ENCODE measurements around the gene HSPH1. TPM values are rescaled to one million over a fixed set of nuclear protein-coding genes. Genes with fewer than 3 reads are reported as not detected.

The HSPH1 gene
- total and polyA plus RNA-seq, 2 donors (not counting 3 experiments of a cell fraction or from before 2014, with no cell fraction given) = 15.8 to 124 TPM

DNA sequence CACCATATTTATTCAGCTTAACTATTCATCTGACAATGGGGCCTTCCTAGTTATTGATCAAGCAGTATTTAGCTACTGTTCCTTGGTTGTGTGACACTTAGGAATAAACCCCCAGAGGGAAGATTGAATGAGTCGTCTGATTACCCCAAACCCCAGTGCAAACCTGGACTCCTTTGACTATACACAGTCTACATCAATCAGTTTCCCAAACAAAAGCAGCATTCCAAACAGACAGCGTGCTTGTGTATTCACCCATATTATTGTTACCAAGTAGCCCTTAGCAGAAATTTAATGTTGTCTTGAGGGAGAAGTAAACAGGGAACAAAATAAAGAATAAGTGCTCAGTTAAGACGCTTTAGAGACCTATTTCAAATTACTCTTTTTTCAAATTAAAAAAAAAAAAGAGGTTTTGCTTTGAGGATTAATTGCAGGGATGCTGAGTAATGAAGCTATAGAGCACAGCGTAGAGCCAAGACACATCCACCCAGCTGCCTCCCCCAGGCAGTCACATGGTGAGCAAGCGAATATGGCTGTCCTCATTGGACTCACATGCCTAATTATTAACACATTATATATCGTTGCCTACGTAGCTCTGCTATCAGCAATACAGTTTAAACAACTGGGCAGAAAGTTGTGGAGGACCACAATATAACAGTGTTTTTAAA, 23.4 kb upstream of the HSPH1 start:
- ChIA-PET POLR2A (no interaction called here), CTCF (no interaction called here)
- Histone ChIP-seq H3K36me3 (ENCODE audit: control insufficient read depth in 2 of 2, extremely low read depth in 1 of 2, insufficient read depth in 2 of 2, low read length in 2 of 2) (no peaks in the 10 kb centered on the region), H3K9me1 (replicated peaks; ENCODE audit: control insufficient read depth, extremely low read depth, insufficient read depth, low read length) (no peaks in the 10 kb centered on the region), H3K79me2 (ENCODE audit: control insufficient read depth, insufficient read depth, low read length) (no peaks in the 10 kb centered on the region), H3K4me1 (ENCODE audit: control insufficient read depth, extremely low read depth, insufficient read depth, low read length) (no peaks in the 10 kb centered on the region), H3K9ac (replicated peaks; ENCODE audit: extremely low read depth, insufficient read depth, low read length) (no peak overlapping the region), H3K4me3 (replicated peaks in 1 of 3; ENCODE audit: insufficient read depth in 1 of 3, low read depth in 1 of 3, low read length in 3 of 3) (no peak overlapping the region), H3K27me3 (ENCODE audit: control insufficient read depth in 2 of 2, insufficient read depth in 2 of 2, low read length in 2 of 2) (peaks cover 8 to 12% of the 10 kb centered on the region in 2 experiments), H3K9me3 (replicated peaks; ENCODE audit: control insufficient read depth, insufficient read depth, low read length) (no peaks in the 10 kb centered on the region), H3K4me2 (ENCODE audit: insufficient read depth, low read length) (no peak overlapping the region), H2AFZ (ENCODE audit: low read depth, low read length) (no peak overlapping the region), H3K27ac (ENCODE audit: insufficient read depth, low read depth, low read length) (no peak overlapping the region), H4K20me1 (replicated peaks; ENCODE audit: control insufficient read depth, extremely low read depth, insufficient read depth, low read length) (no peaks in the 10 kb centered on the region)
- intact Hi-C loops (cut with micrococcal nuclease) (no loop called here), dilution Hi-C loops (cut with MboI; ENCODE audit: extremely low pct_ligation_motif_present, low sequenced_read_pairs) (no loop called here)
- FAIRE-seq = no peak
- TF ChIP-seq FOS (IDR thresholded peaks at IDR 0.05; ENCODE audit: borderline replicate concordance, insufficient read depth, low read length) (no peak), MYC (IDR thresholded peaks at IDR 0.05; ENCODE audit: low read depth, low read length) (no peak), EZH2 (IDR thresholded peaks at IDR 0.05; ENCODE audit: borderline replicate concordance, low read depth, low read length, severe bottlenecking) (no peak), POLR2A (IDR thresholded peaks at IDR 0.05; ENCODE audit: low read depth, low read length) (no peak), GATA2 (IDR thresholded peaks at IDR 0.05; ENCODE audit: insufficient read depth, insufficient read length, low read depth, low read length) (no peak), JUN (IDR thresholded peaks at IDR 0.05; ENCODE audit: borderline replicate concordance, insufficient read depth, insufficient read length, low read depth) (no peak), POLR2AphosphoS5 (IDR thresholded peaks at IDR 0.05; ENCODE audit: insufficient read depth, low read depth, low read length) (no peak)
- TF ChIP-seq, protein P1, sequence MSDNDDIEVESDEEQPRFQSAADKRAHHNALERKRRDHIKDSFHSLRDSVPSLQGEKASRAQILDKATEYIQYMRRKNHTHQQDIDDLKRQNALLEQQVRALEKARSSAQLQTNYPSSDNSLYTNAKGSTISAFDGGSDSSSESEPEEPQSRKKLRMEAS (IDR thresholded peaks at IDR 0.05; ENCODE audit: insufficient read depth, insufficient read length) = no peak
- TF ChIP-seq, protein P2, sequence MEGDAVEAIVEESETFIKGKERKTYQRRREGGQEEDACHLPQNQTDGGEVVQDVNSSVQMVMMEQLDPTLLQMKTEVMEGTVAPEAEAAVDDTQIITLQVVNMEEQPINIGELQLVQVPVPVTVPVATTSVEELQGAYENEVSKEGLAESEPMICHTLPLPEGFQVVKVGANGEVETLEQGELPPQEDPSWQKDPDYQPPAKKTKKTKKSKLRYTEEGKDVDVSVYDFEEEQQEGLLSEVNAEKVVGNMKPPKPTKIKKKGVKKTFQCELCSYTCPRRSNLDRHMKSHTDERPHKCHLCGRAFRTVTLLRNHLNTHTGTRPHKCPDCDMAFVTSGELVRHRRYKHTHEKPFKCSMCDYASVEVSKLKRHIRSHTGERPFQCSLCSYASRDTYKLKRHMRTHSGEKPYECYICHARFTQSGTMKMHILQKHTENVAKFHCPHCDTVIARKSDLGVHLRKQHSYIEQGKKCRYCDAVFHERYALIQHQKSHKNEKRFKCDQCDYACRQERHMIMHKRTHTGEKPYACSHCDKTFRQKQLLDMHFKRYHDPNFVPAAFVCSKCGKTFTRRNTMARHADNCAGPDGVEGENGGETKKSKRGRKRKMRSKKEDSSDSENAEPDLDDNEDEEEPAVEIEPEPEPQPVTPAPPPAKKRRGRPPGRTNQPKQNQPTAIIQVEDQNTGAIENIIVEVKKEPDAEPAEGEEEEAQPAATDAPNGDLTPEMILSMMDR (IDR thresholded peaks at IDR 0.05; ENCODE audit: extremely low read depth in 1 of 2, insufficient read depth in 1 of 2, low read depth in 1 of 2, low read length in 2 of 2) = no peak
- DNase-seq (ENCODE audit: low read depth, low spot score) = no peak
- no TSS peak for BruUV-seq (replicated peaks)

All from endothelial cell of umbilical vein (primary cell).